Measurements from ENCODE around the gene ARHGEF10L.

GRCh38 chr1:17711941-17712340, 172.4 kb downstream of the ARHGEF10L start:
- TF ChIP-seq, protein P1, sequence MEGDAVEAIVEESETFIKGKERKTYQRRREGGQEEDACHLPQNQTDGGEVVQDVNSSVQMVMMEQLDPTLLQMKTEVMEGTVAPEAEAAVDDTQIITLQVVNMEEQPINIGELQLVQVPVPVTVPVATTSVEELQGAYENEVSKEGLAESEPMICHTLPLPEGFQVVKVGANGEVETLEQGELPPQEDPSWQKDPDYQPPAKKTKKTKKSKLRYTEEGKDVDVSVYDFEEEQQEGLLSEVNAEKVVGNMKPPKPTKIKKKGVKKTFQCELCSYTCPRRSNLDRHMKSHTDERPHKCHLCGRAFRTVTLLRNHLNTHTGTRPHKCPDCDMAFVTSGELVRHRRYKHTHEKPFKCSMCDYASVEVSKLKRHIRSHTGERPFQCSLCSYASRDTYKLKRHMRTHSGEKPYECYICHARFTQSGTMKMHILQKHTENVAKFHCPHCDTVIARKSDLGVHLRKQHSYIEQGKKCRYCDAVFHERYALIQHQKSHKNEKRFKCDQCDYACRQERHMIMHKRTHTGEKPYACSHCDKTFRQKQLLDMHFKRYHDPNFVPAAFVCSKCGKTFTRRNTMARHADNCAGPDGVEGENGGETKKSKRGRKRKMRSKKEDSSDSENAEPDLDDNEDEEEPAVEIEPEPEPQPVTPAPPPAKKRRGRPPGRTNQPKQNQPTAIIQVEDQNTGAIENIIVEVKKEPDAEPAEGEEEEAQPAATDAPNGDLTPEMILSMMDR (IDR thresholded peaks at IDR 0.05; ENCODE audit: low read depth, low read length, poor library complexity, severe bottlenecking) = no peak
- TF ChIP-seq EZH2phosphoT487 (IDR thresholded peaks at IDR 0.05; ENCODE audit: borderline replicate concordance, low read length) = no peak

Measured in DOHH2 (cell line).